HG03575 (cell line): Measurements from ENCODE around the gene ZNF280C.

Source experiments
- ATAC-seq: cut with Tn5 transposase; IDR thresholded peaks from one replicate; pipeline ENCODE4 v1.9.1; 2021; ENCODE audit not compliant: unreplicated experiment, insufficient number of reproducible peaks, low FRiP score; ENCODE audit errors: extremely low read depth

ZNF280C gene

DNA sequence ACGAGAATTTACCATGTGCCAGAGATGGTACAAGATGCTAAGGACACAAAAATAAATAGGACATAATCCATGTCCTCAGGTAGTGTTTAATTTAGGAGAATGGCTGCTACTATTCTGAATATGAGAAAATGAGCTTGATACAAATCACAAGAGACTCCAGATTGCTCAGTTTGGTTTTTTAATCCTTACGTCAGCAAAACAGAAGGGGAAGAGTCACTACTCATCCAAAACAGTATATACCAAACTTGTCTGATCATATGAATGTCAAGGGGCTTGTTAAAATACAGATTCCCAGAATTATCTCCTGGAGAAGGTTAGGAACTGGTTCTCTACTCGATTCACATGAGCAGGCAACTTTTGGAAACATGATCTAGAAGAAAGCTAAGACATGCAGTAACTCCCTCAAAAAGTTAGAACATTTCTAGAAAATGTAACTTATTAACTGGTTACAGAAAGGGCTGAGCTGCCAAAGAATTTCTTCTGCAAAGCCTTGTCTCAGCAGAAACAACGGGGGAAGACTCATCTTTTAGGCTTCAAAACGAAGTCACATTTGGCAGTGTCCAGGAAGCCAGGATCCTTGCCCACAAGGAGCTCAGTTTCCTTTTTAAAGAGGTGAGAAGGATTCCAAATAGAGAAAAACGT, 106.5 kb downstream of the ZNF280C start:
- ATAC-seq = no peak

DNA sequence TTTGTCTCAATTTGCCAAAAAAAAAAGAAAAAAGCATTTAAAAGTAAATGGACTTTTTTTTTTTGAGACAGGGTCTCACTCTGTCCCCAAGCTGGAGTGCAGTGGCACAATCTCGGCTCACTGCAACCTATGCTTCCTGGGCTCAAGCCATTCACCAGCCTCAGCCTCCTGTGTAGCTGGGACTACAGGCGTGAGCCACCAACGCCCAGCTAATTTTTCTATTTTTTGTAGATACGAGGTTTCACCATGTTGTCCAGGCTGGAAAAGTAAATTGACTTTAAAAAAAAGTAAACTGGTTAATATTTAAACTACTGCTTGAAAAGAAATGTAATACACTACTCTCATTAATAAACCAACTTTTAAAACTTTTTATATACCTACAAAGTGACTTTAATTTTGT, 108.9 kb downstream of the ZNF280C start:
- ATAC-seq = no peak

DNA sequence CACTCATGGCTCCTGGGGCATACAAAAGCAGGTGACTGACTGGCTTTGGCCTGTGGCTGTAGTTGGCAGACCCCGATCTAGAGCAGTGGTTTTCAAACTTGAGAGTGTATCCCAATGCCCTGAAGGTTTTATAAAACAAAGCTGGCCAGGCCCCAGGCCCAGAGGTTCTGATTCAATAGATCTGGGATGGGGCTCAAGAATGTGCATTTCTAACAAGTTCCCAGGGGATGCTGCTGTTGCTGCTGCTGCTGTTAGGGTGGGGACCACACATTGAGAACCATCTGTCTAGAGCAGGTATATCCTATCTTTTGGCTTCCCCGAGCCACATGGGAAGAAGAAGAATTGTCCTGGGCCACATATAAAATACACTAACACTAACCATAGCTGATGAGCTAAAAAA, 110.4 kb downstream of the ZNF280C start:
- ATAC-seq = no peak

DNA sequence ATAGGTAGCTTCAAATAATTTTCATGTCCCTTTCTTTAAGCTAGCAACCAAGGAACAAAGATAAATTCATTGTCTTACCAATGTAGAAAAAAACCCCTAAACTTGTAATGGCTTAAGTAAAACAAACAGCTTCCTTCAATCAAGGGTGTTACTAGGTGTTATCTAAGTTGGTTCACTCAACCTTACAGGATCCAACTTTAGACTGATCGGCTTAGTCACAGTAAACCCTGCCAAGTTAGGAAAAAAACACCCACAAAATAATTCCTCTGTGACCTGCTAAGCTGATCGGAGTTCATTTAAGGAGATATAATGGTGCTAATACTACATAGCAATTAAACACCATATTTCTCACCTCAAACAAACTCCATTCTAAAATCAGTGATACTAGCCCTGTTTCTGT, 113.1 kb downstream of the ZNF280C start:
- ATAC-seq = no peak
